ENCODE measurements around the gene ATP10A.

ATP10A gene

DNA sequence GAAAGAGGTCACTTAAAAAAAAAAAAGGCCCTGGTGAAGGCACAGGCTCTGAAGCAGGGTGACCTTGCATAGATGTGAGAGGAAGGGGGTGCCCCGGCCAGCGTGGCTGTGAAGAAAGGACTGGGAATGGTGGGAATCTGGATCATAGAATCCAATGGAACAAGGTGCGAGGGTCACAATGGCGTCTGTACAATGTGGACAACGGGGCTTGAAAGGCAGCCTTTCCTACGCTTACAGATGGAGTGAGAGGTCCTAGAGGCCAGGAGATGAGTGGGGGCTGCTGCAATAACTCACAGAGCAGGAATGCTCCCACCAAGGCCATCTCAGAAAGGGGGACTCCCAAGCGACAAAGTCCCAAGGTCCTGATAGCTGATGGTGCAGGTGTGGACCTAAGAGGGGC, 162.2 kb downstream of the ATP10A start:
- DNase-seq (ENCODE audit: low read depth in 2 of 2), result no peak

DNA sequence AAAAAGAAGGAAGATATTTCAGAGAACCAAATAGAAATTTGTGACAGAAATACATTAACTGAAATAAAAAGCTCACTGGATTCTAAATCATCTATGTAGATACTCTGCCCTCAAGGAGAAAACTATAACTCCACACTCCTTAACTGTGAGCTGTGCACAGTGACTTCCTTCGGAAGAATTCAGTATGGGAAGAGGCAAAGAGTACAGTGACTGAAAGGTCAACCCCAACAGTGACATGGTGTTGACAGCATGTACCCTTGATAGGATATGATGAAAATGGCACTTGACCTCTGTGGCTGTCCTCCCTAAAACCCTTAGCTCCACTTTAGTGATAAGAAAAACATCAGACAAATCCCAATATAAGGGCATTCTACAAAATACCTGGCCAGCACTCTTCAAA, 165.5 kb downstream of the ATP10A start:
- no peak for DNase-seq (ENCODE audit: low read depth in 2 of 2)

GRCh38 chr15:25695875-25696760, 167.0 kb downstream of the ATP10A start:
- no peak for DNase-seq (ENCODE audit: low read depth in 2 of 2)

DNA sequence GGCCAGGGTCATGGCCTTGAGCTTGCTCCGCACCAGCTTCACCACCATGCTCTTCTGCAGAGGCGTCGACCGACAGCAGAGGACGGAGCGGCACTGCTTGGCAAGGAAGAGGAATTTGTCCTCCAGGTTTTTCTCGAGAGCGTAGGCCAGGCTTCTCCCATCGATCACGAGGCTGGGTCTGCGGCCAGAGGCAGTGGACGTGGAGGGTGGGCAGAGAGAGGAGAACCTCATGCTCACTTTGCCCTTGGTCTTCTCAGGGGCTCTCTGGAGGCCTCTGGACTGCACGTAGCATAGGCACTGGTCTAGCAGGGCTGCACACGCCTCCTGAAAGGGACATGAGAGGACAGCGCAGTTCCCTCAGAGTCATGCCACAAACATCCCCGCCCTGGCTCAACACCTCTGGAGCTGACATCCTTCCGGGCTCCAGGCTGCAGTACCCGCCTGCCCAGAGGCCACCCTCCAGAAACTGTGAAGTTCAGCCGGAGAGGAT, 168.3 kb downstream of the ATP10A start:
- no peak for DNase-seq (ENCODE audit: low read depth in 2 of 2)

DNA sequence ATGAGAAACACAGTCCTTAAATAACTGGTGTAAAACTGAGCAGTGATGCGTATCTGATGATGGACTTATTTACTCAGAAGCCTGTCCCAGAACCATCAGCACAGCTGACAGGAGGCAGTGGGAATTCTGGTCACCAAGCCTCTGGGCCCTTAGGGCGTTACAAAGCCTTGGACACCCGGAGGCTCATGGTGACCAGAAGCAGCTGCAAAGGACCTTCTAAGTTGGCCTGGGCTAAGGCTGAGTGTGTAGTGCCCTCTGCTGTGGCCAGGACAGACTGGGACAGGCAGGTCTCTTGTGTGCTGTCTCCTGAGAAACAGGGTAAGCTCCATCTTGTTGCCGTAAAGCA, 168.9 kb downstream of the ATP10A start:
- no peak for DNase-seq (ENCODE audit: low read depth in 2 of 2)

GRCh38 chr15:25693321-25694238, 169.5 kb downstream of the ATP10A start:
- DNase-seq (ENCODE audit: low read depth in 2 of 2), result no peak

GRCh38 chr15:25691544-25692430, 171.3 kb downstream of the ATP10A start:
- no peak for DNase-seq (ENCODE audit: low read depth in 2 of 2)

DNA sequence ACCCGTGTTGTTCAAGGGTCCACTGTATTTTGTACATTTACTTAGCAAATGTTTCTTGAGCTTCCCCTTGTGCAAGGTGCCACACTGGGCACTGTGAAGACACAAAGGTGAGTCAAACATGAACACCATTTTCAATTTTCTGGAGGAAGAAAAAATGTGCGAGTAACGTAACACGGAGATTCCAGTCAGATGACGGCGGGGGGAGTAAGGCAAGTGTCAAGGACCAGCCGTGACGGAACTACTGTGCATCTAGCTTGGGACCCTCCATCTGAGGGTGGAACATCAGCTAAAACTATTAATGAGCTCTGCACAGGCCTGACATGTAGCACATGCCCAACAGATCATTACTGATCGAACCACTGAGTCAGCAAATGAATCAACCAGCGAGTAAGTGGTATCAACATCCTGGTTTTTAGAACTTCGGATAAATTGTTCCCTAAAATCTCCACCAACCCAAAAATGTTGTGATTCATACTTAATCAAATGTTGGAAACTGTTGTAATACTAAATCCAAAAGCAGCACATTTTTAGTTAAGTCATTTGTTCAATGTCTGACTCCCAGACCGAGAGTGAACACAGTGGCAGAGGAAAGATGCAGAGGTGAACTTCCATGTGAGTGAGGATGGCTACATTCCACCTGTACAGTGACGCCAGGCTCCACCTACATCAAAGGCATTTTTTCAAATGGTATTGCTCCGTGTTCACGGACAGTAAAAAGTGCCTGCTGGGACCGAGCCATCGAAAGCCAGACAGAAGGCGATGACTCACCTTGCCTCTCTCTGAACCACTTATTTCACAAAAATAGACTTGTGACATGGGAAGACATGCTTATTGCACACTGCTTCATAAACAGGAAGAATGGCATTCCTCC, 172.2 kb downstream of the ATP10A start:
- no peak for DNase-seq (ENCODE audit: low read depth in 2 of 2)

DNA sequence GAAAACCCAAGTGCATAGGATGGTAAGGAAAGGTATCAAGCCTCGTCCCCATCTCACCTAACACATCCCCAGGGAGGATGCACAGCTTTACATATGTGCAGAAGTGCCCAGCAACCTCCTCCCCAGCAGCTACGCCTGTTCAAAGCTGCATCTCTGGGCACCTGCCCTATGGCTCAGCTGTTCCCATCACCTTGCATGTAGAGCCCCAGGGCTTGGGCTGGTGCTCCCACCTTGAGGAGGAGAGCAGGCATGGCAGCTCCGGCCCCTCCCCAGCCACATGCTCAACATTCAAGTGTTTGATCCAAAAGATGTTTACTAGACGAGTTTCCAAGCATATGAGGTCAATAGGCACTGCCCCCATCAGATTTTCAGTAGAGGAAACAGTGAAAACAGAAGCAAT, 173.5 kb downstream of the ATP10A start:
- no peak for DNase-seq (ENCODE audit: low read depth in 2 of 2)

- DNase-seq (ENCODE audit: low read depth in 2 of 2), result no peak
These were observed 175.0 kb downstream of the ATP10A start for GRCh38 chr15:25688166-25688565.

DNA sequence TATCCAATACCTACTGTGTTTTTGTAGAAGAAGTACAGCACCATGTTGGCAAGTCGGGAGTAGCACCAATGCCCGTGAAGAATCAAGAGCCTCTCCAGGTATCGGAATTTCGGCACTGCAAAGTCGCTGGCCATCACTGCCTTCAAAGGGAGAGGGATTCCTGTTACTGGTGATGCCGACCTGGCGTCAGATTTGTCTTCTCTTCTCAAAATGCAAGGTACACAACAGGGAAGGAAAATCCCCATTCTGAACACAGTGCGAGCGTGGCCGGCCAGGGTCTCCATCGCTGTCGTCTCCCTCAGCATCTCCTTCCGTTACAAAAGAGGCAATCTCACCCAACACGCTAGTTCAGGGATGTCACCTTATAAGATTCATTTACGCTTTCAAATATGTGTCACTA, 175.4 kb downstream of the ATP10A start:
- DNase-seq (ENCODE audit: low read depth in 2 of 2), result no peak

GRCh38 chr15:25687276-25687675, 175.9 kb downstream of the ATP10A start:
- DNase-seq (ENCODE audit: low read depth in 2 of 2), result no peak

DNA sequence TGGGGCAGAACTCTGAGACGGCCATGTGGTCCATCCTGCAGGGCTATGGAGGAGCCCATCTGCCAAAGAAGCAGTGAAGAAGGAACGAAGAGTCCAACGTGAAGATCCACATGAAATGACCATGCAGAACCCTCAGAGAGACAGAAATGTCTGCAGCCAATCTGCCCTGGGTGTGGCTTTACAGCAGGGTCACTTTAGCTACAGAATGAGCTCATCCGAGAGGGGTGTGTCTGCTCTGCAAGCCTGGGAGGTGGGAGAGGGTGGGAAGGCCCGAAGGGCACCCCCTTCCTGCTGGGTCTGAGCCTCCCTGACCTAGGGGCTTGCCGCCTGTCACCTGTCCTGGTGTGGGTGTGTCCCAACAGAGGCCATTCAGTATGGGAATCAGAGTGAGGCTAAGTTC, 176.3 kb downstream of the ATP10A start:
- no peak for DNase-seq (ENCODE audit: low read depth in 2 of 2)

- DNase-seq (ENCODE audit: low read depth in 2 of 2), result no peak
These were observed 178.4 kb downstream of the ATP10A start for GRCh38 chr15:25684521-25685431.

GRCh38 chr15:25683911-25684310, 179.2 kb downstream of the ATP10A start:
- no peak for DNase-seq (ENCODE audit: low read depth in 2 of 2)

GRCh38 chr15:25683415-25683814, 179.7 kb downstream of the ATP10A start:
- DNase-seq (ENCODE audit: low read depth in 2 of 2), result no peak

DNA sequence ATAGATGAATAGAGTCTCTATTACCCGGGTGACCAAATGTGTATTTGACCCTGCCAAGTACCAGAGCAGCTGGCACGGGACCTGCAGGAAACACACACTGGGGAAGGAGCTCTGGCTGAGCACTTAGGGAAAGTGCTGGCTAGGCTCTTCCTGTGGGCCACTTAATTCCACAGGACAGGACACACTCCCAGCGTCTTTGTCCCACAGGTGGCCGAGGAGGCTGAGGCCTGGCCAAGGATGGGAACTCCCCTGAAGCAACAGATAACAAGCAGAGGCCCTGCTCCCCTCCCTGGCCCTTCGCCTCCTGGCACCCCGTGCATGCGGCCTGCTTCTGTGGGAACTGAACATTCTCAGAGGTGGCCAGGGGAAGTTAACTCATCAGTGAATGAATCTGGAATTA, 180.8 kb downstream of the ATP10A start:
- no peak for DNase-seq (ENCODE audit: low read depth in 2 of 2)

DNA sequence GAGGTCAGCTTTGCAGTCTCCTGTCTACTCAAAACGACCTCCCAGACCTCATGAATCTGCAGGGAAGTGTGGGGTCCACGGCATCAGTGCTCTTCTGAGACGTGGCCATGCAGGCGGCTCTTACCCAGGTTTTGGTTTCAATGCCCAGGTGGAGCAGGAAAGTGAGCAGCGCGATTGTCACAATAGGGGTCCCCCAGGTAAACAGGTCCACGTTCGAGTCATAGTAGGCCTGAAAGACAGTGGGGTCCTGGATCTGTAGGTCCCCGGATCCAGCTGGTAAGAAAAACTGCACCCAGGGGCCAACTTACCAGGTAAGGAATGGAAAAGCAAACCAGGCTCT, 182.5 kb downstream of the ATP10A start:
- DNase-seq (ENCODE audit: low read depth in 2 of 2), result no peak

- DNase-seq (ENCODE audit: low read depth in 2 of 2), result no peak
These were observed 183.0 kb downstream of the ATP10A start for GRCh38 chr15:25679964-25680685.
